GM18907 (cell line): ENCODE results near the gene PPP2R1B.

Experiments
- ATAC-seq: cut with Tn5 transposase; IDR thresholded peaks from one replicate; pipeline ENCODE4 v1.9.1; 2021; ENCODE audit warnings: mild to moderate bottlenecking, moderate library complexity; ENCODE audit not compliant: unreplicated experiment

Gene PPP2R1B

DNA sequence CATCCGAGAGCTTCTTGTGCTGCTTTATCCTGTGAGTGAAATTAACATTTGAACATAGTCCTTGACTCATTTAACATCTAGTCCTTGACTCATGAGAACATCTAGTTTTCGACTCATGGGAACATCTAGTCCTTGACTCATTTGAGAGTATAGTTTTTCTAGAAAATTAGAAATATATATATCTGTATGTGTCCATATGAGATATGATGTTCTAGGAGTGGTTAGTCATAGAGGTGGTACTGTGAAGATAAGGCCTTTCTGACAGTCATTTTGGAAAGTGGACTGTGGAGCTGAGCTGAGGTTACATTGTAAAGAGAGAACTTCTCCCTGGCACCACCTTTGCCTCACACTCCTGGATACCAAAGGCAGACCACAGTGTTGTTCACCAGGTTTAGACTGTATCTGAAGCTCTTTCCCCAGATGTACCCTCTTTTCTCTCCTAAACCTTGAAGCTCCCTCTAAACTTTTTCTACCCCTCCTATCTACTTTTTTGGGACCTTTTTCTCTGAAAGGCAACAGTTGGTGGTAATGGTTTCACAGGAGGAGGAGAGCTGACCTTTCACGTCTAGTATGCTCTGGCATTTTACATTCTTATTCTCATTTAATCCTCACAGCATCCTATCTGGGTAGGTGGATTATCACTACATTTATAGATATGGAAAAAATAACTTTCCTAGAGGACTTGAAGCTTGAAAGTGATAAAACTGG is 67.2 kb downstream of the PPP2R1B start:
- ATAC-seq: no peak

DNA sequence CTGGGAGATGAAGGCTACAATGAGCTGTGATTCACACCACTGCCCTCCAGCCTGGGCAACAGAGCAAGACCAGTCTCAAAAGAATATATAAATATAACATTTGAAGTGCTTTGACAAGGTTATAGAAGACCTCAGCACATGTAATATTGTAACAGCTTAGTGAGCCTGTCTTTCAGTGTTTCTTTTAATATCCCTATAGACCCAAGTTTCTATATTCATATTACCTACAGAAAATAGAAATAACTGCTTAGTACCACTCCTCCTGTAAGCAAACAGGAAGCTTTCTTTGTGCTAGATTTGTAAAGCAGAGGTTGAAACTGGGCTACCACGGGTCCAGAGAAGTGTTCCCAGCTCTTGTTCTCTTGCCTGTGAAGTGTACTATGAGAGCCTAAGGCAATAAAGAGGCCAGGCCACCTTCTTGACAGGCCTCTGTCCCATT is 68.2 kb downstream of the PPP2R1B start:
- no peak for ATAC-seq

DNA sequence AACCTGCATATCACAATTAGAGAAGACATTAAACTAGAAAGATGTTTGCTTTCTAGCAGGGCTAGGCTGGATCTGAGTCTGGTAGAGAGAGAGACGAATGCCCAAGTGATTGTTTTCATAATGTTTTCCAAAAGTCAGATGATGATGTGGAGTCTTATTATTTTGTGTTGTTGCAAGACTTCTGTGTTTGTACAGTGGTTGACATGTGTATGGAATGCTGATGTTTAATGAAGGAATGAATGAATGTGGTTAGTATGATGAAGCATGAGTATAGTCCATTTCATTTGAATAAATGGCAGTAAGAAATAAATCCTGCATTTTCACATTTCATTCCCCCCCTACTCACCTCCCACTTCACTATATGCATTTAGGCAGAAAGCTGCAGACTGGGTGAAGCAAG is 69.6 kb downstream of the PPP2R1B start:
- no peak for ATAC-seq

DNA sequence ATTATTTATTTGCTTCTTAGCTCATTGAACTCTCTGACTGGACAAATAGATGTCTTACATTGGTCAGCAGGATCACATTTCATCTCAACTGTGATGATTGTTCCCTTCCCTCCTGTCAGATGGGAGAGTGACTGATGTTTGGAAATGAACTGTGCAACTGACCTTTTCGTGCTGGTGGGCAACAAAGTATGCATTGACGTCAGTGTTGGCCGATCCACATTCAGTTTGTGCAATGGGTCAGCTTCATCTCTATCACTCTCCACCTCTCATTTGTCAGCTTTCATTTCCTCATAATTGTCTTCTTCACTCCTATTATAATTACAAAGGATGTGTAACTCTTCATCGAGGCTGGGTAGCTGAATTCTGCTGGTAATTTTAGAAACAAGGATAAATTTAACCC is 71.3 kb downstream of the PPP2R1B start:
- no peak for ATAC-seq

DNA sequence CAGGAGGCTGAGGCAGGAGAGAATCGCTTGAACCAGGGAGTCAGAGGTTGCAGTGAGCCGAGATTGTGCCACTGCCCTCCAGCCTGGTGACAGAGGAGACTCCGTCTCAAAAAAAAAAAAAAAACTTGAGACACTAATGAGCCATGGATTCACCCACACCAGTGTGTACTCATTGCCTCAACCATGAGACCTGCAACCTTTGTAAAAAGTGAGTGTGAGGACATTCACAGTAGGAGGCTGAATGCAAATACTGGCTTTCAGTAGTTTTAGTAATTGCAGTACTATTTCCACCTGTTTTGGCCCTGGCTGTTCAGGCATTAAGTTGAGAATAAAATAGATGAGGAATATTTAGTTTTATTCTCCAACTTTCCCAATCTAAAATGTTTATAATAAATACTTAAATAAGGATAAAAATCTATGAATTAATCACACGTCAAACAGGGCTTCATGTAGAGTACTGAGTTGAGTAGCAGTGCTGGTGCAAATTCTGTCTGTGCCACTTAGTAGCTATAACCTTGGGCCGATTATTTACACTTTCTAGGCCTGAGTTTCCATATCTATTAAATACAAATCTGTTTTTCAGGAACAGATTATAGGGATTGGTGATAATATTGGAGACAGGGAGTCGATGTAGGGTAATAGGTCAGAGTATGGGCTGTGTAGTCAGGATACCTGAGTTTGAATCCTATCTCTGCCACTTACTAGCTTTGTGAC is 72.8 kb downstream of the PPP2R1B start:
- no peak for ATAC-seq

DNA sequence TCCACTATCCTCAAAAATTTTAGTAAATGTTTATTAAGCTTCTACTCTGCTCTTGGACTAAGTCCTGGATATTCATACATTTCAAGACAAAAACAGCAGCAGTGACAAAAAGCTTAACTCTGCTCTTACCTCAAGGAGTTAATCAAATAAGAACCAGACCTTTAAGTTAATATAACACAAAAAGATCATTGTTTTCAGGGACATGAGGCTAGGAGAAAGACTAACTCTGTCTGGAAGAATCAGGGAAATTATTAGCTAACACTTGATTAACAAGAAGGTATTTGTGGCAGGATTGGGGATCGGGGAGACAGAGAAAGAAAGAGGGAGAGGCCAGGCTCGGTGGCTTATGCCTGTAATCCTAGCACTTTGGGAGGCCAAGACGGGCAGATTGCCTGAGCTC is 74.4 kb downstream of the PPP2R1B start:
- ATAC-seq: no peak

DNA sequence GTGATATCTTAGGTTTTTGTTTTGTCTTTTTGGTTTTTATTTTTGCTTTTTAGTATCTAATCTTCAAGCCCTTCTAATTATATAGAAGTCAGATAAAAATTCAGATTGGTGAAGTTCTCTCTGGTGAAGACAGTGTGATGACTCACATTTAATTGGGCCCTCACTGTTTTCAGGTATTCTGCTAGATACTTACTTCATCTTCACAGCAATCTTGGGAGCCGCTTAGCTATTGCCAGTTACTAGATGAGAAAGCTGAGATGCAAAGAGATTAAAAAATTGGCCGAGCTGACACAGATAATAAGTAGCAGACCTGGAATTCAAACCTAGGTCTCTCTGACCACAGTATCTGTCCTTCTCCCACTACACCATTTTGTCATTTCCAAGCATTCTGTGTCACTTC is 75.0 kb downstream of the PPP2R1B start:
- no peak for ATAC-seq

DNA sequence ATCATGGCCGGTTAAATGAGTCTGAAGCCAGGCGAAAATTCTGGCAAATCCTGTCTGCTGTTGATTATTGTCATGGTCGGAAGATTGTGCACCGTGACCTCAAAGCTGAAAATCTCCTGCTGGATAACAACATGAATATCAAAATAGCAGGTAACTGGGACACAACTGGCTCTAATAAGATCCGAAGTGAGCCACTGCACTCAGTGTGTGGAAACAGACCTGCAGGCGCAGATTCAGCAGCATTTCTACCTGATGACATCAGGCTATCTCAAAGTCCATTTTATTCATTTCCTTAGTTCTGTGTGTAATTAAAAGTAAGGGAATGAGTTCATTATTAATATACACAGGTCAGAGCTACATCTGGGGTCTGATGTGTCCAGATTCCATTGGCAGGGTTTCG is 78.2 kb downstream of the PPP2R1B start:
- no peak for ATAC-seq

DNA sequence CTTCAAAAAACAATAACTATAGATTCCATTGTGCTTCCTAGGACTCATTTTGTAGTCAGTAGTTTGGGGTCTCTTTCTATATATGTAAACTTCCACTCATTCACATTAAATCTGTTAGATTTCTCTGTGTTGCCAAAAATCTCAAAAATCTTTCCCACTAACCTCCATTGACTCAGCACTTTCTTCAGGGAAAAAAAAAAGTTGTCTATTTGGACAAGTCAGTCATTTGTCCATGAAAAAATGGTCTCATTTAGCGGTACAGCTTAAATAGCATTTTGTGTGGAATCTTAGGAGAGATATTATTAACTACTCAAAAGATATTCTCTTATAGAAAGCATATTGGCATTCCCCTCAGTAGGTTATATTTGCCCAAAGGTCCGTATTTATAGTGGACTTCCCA is 81.9 kb downstream of the PPP2R1B start:
- no peak for ATAC-seq

DNA sequence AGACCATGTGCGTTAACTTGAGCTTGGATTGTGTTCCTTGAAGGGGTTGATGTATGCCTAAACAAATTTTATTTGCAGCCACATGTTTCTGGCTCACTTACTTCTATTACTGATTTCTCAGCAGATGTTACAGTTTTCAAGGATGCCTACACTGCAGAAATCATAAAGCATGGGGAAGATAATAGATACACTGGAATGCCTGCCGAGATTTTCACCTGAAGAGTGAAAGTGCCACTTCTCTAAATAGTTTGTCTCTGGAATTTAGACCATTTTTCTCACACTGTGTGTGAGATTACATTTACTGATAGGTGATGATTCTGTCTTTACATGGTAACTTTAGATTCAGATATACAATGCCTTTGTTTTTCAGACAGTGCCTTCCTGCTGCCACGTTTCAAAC is 82.4 kb downstream of the PPP2R1B start:
- no peak for ATAC-seq

DNA sequence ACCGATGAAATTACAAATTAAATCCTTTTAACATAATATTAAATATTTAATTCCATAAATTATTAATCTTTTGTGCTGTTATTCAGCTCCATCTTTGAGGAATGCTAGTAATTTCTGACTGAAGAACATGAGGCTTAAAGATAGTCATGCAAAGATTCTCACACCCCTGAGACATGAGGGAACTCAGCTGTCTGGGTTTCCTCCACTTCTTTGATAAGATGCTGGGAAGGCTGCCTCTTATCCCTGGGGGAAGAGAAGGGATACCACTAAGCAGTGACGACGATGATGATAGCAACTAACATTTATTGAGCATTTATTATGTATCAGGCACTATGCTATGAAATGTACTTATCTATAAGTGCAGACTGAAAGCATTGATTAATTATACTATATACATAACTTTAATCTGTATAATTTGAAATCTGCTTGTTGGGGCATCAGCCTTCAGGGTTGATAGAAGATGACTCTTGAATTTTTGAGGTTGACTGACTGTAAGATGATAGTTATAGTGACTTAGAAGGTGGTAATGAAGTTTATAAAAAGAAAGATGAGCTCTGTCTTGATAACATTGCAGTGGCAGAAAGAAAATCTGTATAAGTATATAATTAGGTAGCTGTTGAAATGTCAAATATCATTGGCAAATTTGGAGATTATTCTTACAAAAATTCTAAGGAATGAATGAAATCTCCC is 85.6 kb downstream of the PPP2R1B start:
- ATAC-seq: no peak
